Caco-2 (cell line): ENCODE results near the gene MEF2C. TPM values are rescaled to one million over a fixed set of nuclear protein-coding genes. Genes with fewer than 3 reads are reported as not detected.
"Not testable (repeated sequence)": the region's sequence is repeated elsewhere in the genome, so short reads cannot be mapped to it uniquely, and the experiment has no call there.

ENCODE experiments used
- BruUV-seq: library from RNA; stranded (reverse); fragments of 400-500 nt; replicated peaks from 2 replicates; lab custom pipeline; 2021; lab: Mats Ljungman, UMichigan
- CTCF ChIA-PET: fragments of 300-600 bp; sonication (Branson Sonifier 250); formaldehyde crosslinking; loops from one replicate; lab custom pipeline; 2022; ENCODE audit warnings: antibody characterized with exemption; lab: Charles Lee
- POLR2A ChIA-PET: fragments of 300-600 bp; sonication (Branson Sonifier 250); formaldehyde crosslinking; loops from one replicate; lab custom pipeline; 2022; ENCODE audit warnings: antibody characterized with exemption; lab: Charles Lee
- DNase-seq, 2 experiments: peaks; one replicate each; pipeline versions ENCODE4 v3.0.0 to v3.0.0-alpha.2; 2020 to 2022
- H3K27me3 ChIP-seq: replicated peaks from 2 replicates; pipeline ENCODE4 v1.6.0; 2011; ENCODE audit warnings: low read length; ENCODE audit not compliant: control insufficient read depth, insufficient read depth
- H3K36me3 ChIP-seq: 2 replicates; pipeline ENCODE4 v1.5.1; 2011; ENCODE audit warnings: low read length; ENCODE audit not compliant: control insufficient read depth, insufficient read depth
- H3K4me1 ChIP-seq: fragments of 250-450 bp; sonication (Bioruptor Pico); 2 replicates; pipeline ENCODE4 v1.5.1; 2020; ENCODE audit warnings: mild to moderate bottlenecking
- H3K4me3 ChIP-seq: 2 replicates; pipeline ENCODE4 v1.5.1; 2011; ENCODE audit warnings: low read depth, mild to moderate bottlenecking, control low read depth, low read length
- H3K9me3 ChIP-seq: fragments of 250-450 bp; sonication (Bioruptor Pico); 2 replicates; pipeline ENCODE4 v1.5.1; 2020; ENCODE audit warnings: mild to moderate bottlenecking, moderate library complexity
- H3K27ac Mint-ChIP-seq: one replicate; pipeline ENCODE4 v1.8.0; 2022; ENCODE audit warnings: mixed read lengths; ENCODE audit not compliant: unreplicated experiment
- H3K27me3 Mint-ChIP-seq: one replicate; pipeline ENCODE4 v1.8.0; 2022; ENCODE audit warnings: mixed read lengths; ENCODE audit not compliant: insufficient read depth, unreplicated experiment
- H3K36me3 Mint-ChIP-seq: one replicate; pipeline ENCODE4 v1.8.0; 2022; ENCODE audit warnings: mild to moderate bottlenecking, mixed read lengths; ENCODE audit not compliant: insufficient read depth, unreplicated experiment
- H3K4me1 Mint-ChIP-seq: one replicate; pipeline ENCODE4 v1.8.0; 2022; ENCODE audit warnings: low read depth, mixed read lengths; ENCODE audit not compliant: unreplicated experiment
- H3K4me3 Mint-ChIP-seq: one replicate; pipeline ENCODE4 v1.8.0; 2022; ENCODE audit warnings: mild to moderate bottlenecking, moderate library complexity, mixed read lengths; ENCODE audit not compliant: unreplicated experiment
- H3K9me3 Mint-ChIP-seq: one replicate; pipeline ENCODE4 v1.8.0; 2022; ENCODE audit warnings: mixed read lengths; ENCODE audit not compliant: unreplicated experiment
- intact Hi-C: fragments of 100-400 bp; cut with micrococcal nuclease; formaldehyde crosslinking; loops from one replicate; pipeline ENCODE4 v1.10.0; 2022; ENCODE audit not compliant: unreplicated experiment
- total RNA-seq: library from RNA; stranded (reverse); gene quantifications from 2 replicates; pipeline ENCODE4 v1.2.3, GENCODE V29; 2022
- TF ChIP-seq, protein P1 (sequence below), 2 experiments: fragments of 200-600 bp in 1 of 2; IDR thresholded peaks; 1 replicate in 1 of 2; 2 replicates in 1 of 2; pipeline versions ENCODE4 v1.5.1 to v1.8.0; 2011 to 2022; ENCODE audit warnings: antibody characterized with exemption in 1 of 2, control low read depth in 1 of 2, inconsistent platforms in 1 of 2, low read depth in 1 of 2, low read length in 1 of 2, mild to moderate bottlenecking in 1 of 2, moderate library complexity in 1 of 2; ENCODE audit not compliant: insufficient read depth in 1 of 2, severe bottlenecking in 1 of 2, unreplicated experiment in 1 of 2

The MEF2C gene
- total RNA-seq, 1 experiment from 2014 or later: 1.5 TPM

DNA sequence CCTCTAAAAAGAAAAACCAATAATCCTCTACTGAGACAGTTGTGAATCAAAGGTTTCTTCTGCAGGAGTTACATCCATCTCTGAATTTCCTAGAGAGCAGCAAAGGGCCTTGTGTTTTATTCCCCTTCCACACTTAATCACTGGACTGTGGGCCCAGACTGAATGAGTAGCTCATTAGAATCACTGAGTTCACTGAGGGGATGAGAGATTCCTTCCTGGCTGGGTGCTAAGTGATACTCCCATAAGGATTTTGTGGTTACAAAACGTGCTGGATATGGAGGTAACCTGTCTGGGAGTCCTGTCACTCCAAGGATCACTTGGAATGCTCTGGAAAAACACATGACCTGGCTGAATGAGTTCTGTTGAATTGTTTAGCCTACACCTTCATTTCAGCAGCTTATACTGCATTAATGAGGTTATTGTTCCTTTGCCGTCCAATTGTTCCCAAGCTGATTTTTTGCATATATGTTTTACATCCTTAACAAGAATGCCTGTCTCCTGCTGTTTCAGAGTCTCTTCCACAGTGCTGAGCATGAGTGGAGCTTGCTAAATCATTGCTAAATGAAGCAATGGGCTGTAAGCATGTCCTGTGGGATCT is 82.9 kb downstream of the MEF2C start:
- Histone ChIP-seq H3K4me1 (no peaks in the 10 kb centered on the region), H3K36me3 (no peaks in the 10 kb centered on the region), H3K27me3 (no peaks in the 10 kb centered on the region), H3K9me3 (no peaks in the 10 kb centered on the region), H3K4me3 (no peak overlapping the region)
- no peaks in the 10 kb centered on the region for H3K36me3 Mint-ChIP-seq
- no peaks in the 10 kb centered on the region for H3K9me3 Mint-ChIP-seq
- TF ChIP-seq, protein P1, sequence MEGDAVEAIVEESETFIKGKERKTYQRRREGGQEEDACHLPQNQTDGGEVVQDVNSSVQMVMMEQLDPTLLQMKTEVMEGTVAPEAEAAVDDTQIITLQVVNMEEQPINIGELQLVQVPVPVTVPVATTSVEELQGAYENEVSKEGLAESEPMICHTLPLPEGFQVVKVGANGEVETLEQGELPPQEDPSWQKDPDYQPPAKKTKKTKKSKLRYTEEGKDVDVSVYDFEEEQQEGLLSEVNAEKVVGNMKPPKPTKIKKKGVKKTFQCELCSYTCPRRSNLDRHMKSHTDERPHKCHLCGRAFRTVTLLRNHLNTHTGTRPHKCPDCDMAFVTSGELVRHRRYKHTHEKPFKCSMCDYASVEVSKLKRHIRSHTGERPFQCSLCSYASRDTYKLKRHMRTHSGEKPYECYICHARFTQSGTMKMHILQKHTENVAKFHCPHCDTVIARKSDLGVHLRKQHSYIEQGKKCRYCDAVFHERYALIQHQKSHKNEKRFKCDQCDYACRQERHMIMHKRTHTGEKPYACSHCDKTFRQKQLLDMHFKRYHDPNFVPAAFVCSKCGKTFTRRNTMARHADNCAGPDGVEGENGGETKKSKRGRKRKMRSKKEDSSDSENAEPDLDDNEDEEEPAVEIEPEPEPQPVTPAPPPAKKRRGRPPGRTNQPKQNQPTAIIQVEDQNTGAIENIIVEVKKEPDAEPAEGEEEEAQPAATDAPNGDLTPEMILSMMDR (IDR thresholded peaks at IDR 0.05; ENCODE audit: insufficient read depth in 1 of 2, low read depth in 1 of 2, low read length in 1 of 2, severe bottlenecking in 1 of 2, unreplicated experiment in 1 of 2): no peak
- no peak overlapping the region for H3K4me3 Mint-ChIP-seq
- intact Hi-C loops: no loop called here
- ChIA-PET POLR2A (no interaction called here), CTCF (no interaction called here)
- no peak overlapping the region for H3K27ac Mint-ChIP-seq
- DNase-seq: no peak
- BruUV-seq: no TSS peak
- H3K4me1 Mint-ChIP-seq: no peaks in the 10 kb centered on the region
- no peaks in the 10 kb centered on the region for H3K27me3 Mint-ChIP-seq

DNA sequence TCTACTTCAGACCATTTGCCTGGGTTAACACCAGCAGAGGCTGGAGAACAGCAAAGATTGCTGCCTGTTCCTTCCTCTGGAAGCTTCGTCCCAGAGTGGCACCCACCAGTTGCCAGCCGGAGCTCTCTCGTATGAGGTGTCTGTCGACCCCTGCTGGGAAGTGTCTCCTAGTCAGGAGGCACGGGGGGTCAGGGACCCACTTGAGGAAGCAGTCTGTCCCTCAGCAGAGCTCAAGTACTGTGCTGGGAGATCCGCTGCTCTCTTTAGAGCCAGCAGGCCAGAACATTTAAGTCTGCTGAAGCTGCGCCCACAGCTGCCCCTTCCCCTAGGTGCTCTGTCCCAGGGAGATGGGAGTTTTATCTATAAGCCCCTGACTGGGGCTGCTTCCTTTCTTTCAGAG is 84.1 kb downstream of the MEF2C start:
- H3K4me1 ChIP-seq, CTCF ChIA-PET, H3K9me3 Mint-ChIP-seq, H3K9me3 ChIP-seq, H3K4me3 Mint-ChIP-seq, H3K27me3 Mint-ChIP-seq, H3K4me3 ChIP-seq, H3K27me3 ChIP-seq, H3K36me3 Mint-ChIP-seq, POLR2A ChIA-PET, intact Hi-C loops, H3K36me3 ChIP-seq, H3K27ac Mint-ChIP-seq, BruUV-seq, DNase-seq, H3K4me1 Mint-ChIP-seq: not testable (repeated sequence)

DNA sequence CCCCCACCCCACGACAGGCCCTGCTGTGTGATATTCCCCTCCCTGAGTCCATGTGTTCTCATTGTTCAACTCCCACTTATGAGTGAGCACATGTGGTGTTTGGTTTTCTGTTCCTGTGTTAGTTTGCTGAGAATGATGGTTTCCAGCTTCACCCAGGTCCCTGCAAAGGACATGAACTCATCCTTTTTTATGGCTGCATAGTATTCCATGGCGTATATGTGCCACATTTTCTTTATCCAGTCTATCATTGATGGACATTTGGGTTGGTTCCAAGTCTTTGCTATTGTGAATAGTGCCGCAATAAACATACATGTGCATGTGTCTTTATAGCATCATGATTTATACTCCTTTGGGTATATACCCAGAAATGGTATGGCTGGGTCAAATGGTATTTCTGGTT is 89.2 kb downstream of the MEF2C start:
- CTCF ChIA-PET, POLR2A ChIA-PET, H3K4me1 ChIP-seq, H3K9me3 ChIP-seq, BruUV-seq, H3K36me3 Mint-ChIP-seq, DNase-seq, H3K27me3 ChIP-seq, H3K36me3 ChIP-seq, intact Hi-C loops, H3K27ac Mint-ChIP-seq, H3K4me3 ChIP-seq, H3K4me1 Mint-ChIP-seq, H3K4me3 Mint-ChIP-seq, H3K9me3 Mint-ChIP-seq, H3K27me3 Mint-ChIP-seq: not testable (repeated sequence)

DNA sequence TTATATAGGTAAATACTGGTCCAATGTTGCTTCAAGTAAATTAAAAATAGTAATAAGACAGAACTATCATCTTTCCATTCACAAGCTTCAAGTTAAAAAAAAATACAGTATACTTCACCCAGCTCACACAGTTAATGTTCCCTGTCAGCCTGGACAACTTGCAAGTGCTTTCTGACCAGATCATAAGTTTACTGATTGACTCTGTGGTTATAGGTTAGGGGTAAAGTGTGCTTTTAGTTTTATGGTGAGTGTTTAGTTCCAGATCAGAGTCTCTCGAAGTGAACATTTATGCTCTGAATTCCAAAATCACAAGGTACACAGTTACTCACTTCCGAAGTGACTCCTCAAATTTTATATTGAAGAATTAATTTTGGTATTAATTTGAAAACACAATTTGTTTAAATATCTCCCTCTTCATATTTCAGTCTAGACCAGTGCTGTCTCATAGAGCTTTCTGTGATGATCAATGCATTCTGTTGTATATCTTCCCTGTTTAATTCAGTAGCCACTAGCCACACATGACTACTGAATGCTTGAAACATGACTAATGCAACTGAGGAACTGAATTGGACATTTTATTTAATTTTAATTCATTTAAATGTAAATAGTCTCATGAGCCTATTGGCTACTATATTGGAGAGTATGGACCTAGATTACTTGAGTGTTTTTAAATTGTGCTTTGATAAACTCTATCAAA is 90.7 kb downstream of the MEF2C start:
- Mint-ChIP-seq H3K4me1 (no peaks in the 10 kb centered on the region), H3K4me3 (no peak overlapping the region), H3K27me3 (no peaks in the 10 kb centered on the region), H3K27ac (no peak overlapping the region), H3K36me3 (no peaks in the 10 kb centered on the region), H3K9me3 (no peaks in the 10 kb centered on the region)
- CTCF ChIA-PET: no interaction called here
- Histone ChIP-seq H3K9me3 (no peaks in the 10 kb centered on the region), H3K4me3 (no peak overlapping the region), H3K36me3 (no peaks in the 10 kb centered on the region), H3K27me3 (no peaks in the 10 kb centered on the region), H3K4me1 (no peaks in the 10 kb centered on the region)
- intact Hi-C loops: no loop called here
- POLR2A ChIA-PET: no interaction called here
- TF ChIP-seq, protein P1 (IDR thresholded peaks at IDR 0.05; ENCODE audit: insufficient read depth in 1 of 2, low read depth in 1 of 2, low read length in 1 of 2, severe bottlenecking in 1 of 2, unreplicated experiment in 1 of 2): no peak
- no TSS peak for BruUV-seq
- DNase-seq: no peak
